Activated CD8-positive, alpha-beta T cell treated with anti-CD3 and anti-CD28 coated beads for 36 hours (primary cell): ENCODE data around the gene CMC2. TPM values are rescaled to one million over a fixed set of nuclear protein-coding genes. Genes with fewer than 3 reads are reported as not detected.
A peak's percentile ranks its signal among the peaks of the same experiment; 100 is the strongest.

Experiments used
- ATAC-seq: fragments of 200-7000 bp; cut with Tn5 transposase; one replicate; pipeline ENCODE4 v1.10.0; 2021; ENCODE audit warnings: mild to moderate bottlenecking, moderate library complexity
- CTCF ChIA-PET: fragments of 350-600 bp; sonication (Branson Sonifier 250); formaldehyde crosslinking; loops from one replicate; lab custom pipeline; 2021; ENCODE audit warnings: antibody characterized with exemption; lab: Charles Lee
- POLR2A ChIA-PET: fragments of 350-600 bp; sonication (Branson Sonifier 250); formaldehyde crosslinking; loops from one replicate; lab custom pipeline; 2021; ENCODE audit warnings: antibody characterized with exemption; lab: Charles Lee
- DNase-seq: peaks from one replicate; pipeline ENCODE4 v3.0.0-alpha.2; 2020
- H3K27ac Mint-ChIP-seq: one replicate; pipeline ENCODE4 v1.8.0; 2021; ENCODE audit warnings: mild to moderate bottlenecking, mixed read lengths
- H3K27me3 Mint-ChIP-seq: one replicate; pipeline ENCODE4 v1.8.0; 2021; ENCODE audit warnings: mixed read lengths
- H3K36me3 Mint-ChIP-seq: one replicate; pipeline ENCODE4 v1.8.0; 2021; ENCODE audit warnings: low read depth, mixed read lengths
- H3K4me1 Mint-ChIP-seq: one replicate; pipeline ENCODE4 v1.8.0; 2021; ENCODE audit warnings: low read depth, mixed read lengths
- H3K4me3 Mint-ChIP-seq: one replicate; pipeline ENCODE4 v1.8.0; 2021; ENCODE audit warnings: mild to moderate bottlenecking, moderate library complexity, mixed read lengths
- H3K9me3 Mint-ChIP-seq: one replicate; pipeline ENCODE4 v1.8.0; 2021; ENCODE audit warnings: mixed read lengths
- intact Hi-C: fragments of 100-400 bp; cut with micrococcal nuclease; formaldehyde crosslinking; loops from one replicate; pipeline ENCODE4 v1.10.0; 2022
- total RNA-seq, 2 experiments: library from RNA; stranded (reverse); gene quantifications; one replicate each; pipeline ENCODE4 v1.2.3, GENCODE V29; 2021
- TF ChIP-seq, protein P1 (sequence below): fragments of 200-600 bp; IDR thresholded peaks from one replicate; pipeline ENCODE4 v1.8.0; 2022; ENCODE audit warnings: antibody characterized with exemption, mild to moderate bottlenecking

The CMC2 gene
- total RNA-seq, 2 experiments from 2014 or later = 105 to 106 TPM

GRCh38 chr16:80996688-80997138 lies 10.0 kb downstream of the CMC2 start:
- intact Hi-C loops = no loop called here
- POLR2A ChIA-PET = interaction anchor here (1.3 kb wide), 1 partner anchor 318 kb away, joined by 3 read pairs; the partner anchor contains the start of gene GAN
- peak overlapping the region; percentile 96 for H3K27ac Mint-ChIP-seq
- H3K27me3 Mint-ChIP-seq = no peaks in the 10 kb centered on the region
- ATAC-seq (no peak), DNase-seq (no peak)
- CTCF ChIA-PET = interaction anchor here (1.0 kb wide), 1 partner anchor 8 kb away, joined by 4 read pairs; no protein-coding TSS in a partner anchor
- peak overlapping the region; percentile 77 for H3K4me3 Mint-ChIP-seq
- TF ChIP-seq, protein P1, sequence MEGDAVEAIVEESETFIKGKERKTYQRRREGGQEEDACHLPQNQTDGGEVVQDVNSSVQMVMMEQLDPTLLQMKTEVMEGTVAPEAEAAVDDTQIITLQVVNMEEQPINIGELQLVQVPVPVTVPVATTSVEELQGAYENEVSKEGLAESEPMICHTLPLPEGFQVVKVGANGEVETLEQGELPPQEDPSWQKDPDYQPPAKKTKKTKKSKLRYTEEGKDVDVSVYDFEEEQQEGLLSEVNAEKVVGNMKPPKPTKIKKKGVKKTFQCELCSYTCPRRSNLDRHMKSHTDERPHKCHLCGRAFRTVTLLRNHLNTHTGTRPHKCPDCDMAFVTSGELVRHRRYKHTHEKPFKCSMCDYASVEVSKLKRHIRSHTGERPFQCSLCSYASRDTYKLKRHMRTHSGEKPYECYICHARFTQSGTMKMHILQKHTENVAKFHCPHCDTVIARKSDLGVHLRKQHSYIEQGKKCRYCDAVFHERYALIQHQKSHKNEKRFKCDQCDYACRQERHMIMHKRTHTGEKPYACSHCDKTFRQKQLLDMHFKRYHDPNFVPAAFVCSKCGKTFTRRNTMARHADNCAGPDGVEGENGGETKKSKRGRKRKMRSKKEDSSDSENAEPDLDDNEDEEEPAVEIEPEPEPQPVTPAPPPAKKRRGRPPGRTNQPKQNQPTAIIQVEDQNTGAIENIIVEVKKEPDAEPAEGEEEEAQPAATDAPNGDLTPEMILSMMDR = no peak
- H3K36me3 Mint-ChIP-seq = peaks cover 46% of the 10 kb centered on the region
- H3K9me3 Mint-ChIP-seq = no peaks in the 10 kb centered on the region
- H3K4me1 Mint-ChIP-seq = peaks cover 60% of the 10 kb centered on the region

DNA sequence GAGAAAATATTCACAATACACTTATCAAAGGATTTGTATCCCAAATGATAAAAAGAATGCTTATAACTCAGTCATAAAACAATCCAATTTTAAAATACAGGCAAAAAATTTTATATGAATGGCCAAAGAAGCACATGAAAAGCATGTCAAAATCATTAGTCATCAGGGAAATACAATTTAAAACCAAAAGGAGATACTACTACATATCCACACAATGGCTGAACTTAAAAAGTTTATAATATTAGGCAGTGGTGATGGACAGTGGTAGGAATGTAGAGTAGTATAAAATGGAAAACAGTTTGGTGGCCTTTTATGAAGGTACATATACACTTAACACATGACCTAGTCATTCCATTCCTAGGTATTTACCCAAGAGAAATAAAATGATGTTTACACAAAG lies 12.2 kb downstream of the CMC2 start:
- no peak overlapping the region for H3K4me3 Mint-ChIP-seq
- no peak for ATAC-seq
- peaks cover 48% of the 10 kb centered on the region for H3K36me3 Mint-ChIP-seq
- no peak for DNase-seq
- POLR2A ChIA-PET = interaction anchor here (1.0 kb wide), 1 partner anchor 13 kb away, joined by 3 read pairs; the partner anchor contains the start of genes CENPN and CMC2
- H3K27me3 Mint-ChIP-seq = no peaks in the 10 kb centered on the region
- CTCF ChIA-PET = interaction anchor here (1.4 to 1.6 kb wide), 2 partner anchors 8 to 10 kb away, joined by 4 read pairs; no protein-coding TSS in a partner anchor
- H3K9me3 Mint-ChIP-seq = no peaks in the 10 kb centered on the region
- TF ChIP-seq, protein P1 = no peak
- intact Hi-C loops = no loop called here
- no peak overlapping the region for H3K27ac Mint-ChIP-seq
- H3K4me1 Mint-ChIP-seq = peaks cover 43% of the 10 kb centered on the region

DNA sequence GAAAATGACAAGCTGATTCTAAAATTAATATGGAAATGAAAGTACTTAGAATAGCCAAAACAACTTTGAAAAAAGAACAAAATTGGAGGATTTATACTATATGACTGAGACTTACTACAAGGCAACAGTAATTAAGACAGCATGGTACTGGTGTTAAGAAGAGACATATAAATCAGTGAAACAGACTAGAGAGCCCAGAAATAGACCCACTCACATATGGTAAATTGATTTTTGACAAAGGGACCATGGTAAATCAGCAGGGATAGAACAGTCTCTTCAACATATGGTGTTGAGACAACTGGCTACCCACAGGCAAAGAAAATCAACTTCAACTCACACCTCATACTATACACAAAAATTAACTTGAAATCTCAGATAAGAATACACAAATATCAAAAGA lies 12.9 kb downstream of the CMC2 start:
- peaks cover 44% of the 10 kb centered on the region for H3K36me3 Mint-ChIP-seq

GRCh38 chr16:80993307-80993706 lies 13.4 kb downstream of the CMC2 start:
- peaks cover 41% of the 10 kb centered on the region for H3K36me3 Mint-ChIP-seq

More for the DNA sequence above, 12.9 kb downstream of the CMC2 start:
- CTCF ChIA-PET = interaction anchor here (1.4 to 1.6 kb wide), 4 partner anchors 9 to 69 kb away, joined by 4 to 8 read pairs (median 4); no protein-coding TSS in a partner anchor
- POLR2A ChIA-PET = interaction anchor here (1.0 to 1.5 kb wide), 2 partner anchors 9 to 13 kb away, joined by 3 to 5 read pairs; partner anchors contain the start of genes CENPN and CMC2
- ATAC-seq = no peak
- TF ChIP-seq, protein P1 = no peak
- H3K27ac Mint-ChIP-seq = no peak overlapping the region
- intact Hi-C loops = no loop called here
- H3K4me3 Mint-ChIP-seq = no peak overlapping the region
- H3K9me3 Mint-ChIP-seq = no peaks in the 10 kb centered on the region
- DNase-seq = no peak
- peaks cover 37% of the 10 kb centered on the region for H3K4me1 Mint-ChIP-seq
- no peaks in the 10 kb centered on the region for H3K27me3 Mint-ChIP-seq

More at GRCh38 chr16:80993307-80993706, 13.4 kb downstream of the CMC2 start:
- DNase-seq = no peak
- peaks cover 33% of the 10 kb centered on the region for H3K4me1 Mint-ChIP-seq
- no peak overlapping the region for H3K4me3 Mint-ChIP-seq
- no peak overlapping the region for H3K27ac Mint-ChIP-seq
- POLR2A ChIA-PET = interaction anchor here (1.5 kb wide), 1 partner anchor 10 kb away, joined by 5 read pairs; no protein-coding TSS in a partner anchor
- intact Hi-C loops = no loop called here
- no peaks in the 10 kb centered on the region for H3K27me3 Mint-ChIP-seq
- CTCF ChIA-PET = interaction anchor here (1.0 to 1.5 kb wide), 5 partner anchors 9 to 69 kb away, joined by 3 to 8 read pairs (median 4); no protein-coding TSS in a partner anchor
- H3K9me3 Mint-ChIP-seq = no peaks in the 10 kb centered on the region
- TF ChIP-seq, protein P1 = no peak
- ATAC-seq = no peak
